T47D (cell line): ENCODE measurements around the gene JPH3.

Experiments
- DNase-seq, 2 experiments: peaks; one replicate each; pipeline versions ENCODE4 v3.0.0 to v3.0.0-alpha.2; 2011 to 2012; ENCODE audit warnings: low read depth in 1 of 2, low spot score in 1 of 2
- JUND ChIP-seq: IDR thresholded peaks from 2 replicates; pipeline ENCODE4 v1.6.1; 2012; ENCODE audit warnings: low read depth
- in situ Hi-C: cut with HindIII; loops from 2 replicates; pipeline ENCODE4 v1.10.0; 2016; ENCODE audit warnings: low sequenced_read_pairs, low pct_unique_long_range_greater_than_20kb

JPH3 gene

DNA sequence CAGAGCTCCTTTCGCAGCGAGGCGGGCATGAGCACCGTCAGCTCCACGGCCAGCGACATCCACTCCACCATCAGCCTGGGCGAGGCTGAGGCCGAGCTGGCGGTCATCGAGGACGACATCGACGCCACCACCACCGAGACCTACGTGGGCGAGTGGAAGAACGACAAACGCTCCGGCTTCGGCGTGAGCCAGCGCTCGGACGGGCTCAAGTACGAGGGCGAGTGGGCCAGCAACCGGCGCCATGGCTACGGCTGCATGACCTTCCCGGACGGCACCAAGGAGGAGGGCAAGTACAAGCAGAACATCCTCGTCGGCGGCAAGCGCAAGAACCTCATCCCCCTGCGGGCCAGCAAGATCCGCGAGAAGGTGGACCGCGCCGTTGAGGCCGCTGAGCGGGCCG lies 42.3 kb downstream of the JPH3 start:
- in situ Hi-C loops = no loop called here
- DNase-seq = no peak
- TF ChIP-seq JUND = no peak

DNA sequence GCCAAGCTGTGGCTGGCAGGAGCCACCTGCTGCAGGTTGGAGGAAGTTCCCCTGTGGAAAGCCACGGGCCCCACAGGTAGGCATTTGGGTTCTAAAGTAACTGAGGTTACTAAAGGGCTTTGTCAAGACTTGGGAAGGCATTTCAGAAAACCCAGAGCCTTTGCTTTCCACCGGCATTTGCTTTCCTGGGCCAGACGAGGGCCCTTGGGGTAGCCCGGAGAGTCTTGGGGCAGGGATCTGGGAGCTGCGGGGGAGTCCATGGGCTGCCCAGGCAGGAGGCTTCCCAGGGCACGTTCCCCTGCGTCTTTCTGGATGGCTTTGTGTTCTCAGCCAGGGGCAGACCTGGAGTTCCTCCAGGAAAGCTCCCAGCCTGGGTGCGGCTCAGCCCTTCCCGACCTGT lies 43.5 kb downstream of the JPH3 start:
- in situ Hi-C loops = no loop called here
- no peak for TF ChIP-seq JUND
- no peak for DNase-seq

GRCh38 chr16:87647431-87648185 lies 45.3 kb downstream of the JPH3 start:
- in situ Hi-C loops = no loop called here

DNA sequence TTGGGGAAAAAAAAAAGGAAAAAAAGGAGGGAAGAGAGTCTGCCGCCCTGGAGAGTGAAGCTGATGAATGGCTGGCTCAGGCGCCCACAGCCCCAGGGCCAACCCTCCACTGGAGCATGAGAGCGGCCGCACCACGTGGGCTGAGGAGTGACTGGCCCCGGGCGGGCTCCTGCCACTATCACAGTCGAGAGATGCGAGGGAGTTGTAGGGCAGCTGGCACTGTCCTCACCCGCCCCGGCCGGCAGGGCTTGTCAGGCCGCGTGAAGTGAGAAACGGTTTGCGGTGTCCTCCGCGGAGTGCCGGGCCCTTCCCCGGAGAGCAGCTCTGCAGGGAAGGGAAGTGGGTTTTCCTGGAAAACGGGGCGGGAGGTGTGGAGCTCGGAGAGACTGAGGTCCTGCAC lies 45.9 kb downstream of the JPH3 start:
- no peak for DNase-seq
- TF ChIP-seq JUND = no peak
- in situ Hi-C loops = no loop called here

More at GRCh38 chr16:87647431-87648185, 45.3 kb downstream of the JPH3 start:
- no peak for DNase-seq
- TF ChIP-seq JUND = no peak

- in situ Hi-C loops = no loop called here
- DNase-seq = no peak
- TF ChIP-seq JUND = no peak
Observed at GRCh38 chr16:87648698-87649487, 46.6 kb downstream of the JPH3 start.

GRCh38 chr16:87652386-87652785 lies 50.1 kb downstream of the JPH3 start:
- in situ Hi-C loops = no loop called here
- TF ChIP-seq JUND = no peak
- no peak for DNase-seq

- in situ Hi-C loops = no loop called here
- TF ChIP-seq JUND = no peak
- DNase-seq = no peak
Observed at GRCh38 chr16:87652799-87653198, 50.5 kb downstream of the JPH3 start.

DNA sequence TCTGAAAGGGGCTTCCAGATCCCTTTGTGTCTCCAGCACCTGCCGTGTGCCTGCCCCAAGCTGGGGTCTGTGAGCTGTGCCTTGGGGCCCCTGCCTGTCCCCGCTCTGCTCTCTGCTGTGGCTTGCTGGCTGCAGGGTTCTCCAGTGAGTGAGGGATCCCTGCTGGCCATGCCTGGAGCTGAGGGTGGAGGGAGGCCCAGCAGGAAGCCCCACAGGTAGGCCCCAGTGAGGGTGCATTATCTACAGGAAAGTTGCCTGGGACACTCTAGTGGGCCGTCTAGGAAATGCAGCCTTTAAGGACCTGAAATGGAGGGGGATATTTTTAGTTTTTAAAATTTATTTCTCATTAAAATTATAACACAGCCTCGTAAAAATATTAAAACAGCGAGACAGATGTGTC lies 50.9 kb downstream of the JPH3 start:
- DNase-seq = peak; percentile 20 to 52
- in situ Hi-C loops = no loop called here
- TF ChIP-seq JUND = no peak

GRCh38 chr16:87654826-87655225 lies 52.5 kb downstream of the JPH3 start:
- in situ Hi-C loops = no loop called here
- no peak for TF ChIP-seq JUND
- DNase-seq = no peak

DNA sequence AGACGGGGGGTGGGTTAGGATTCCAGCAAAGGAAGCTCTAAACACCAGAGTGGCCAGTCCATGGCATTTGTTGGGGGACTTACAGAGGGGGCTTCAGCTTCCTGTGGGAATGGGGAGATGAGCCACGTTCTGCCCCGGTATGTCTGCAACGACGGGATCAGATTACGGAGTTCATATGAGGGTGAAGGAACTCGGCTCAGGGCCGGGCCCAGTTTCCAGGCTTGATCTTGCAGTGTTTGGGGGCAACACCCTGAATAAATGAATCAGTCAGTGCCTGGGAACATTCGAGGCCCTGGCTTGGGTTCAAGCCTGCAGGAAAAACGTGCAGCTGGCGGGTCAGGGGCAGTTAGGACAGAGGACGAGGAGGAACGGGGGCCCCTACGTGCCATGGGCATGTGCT lies 54.0 kb downstream of the JPH3 start:
- in situ Hi-C loops = no loop called here
- no peak for TF ChIP-seq JUND
- DNase-seq = no peak

DNA sequence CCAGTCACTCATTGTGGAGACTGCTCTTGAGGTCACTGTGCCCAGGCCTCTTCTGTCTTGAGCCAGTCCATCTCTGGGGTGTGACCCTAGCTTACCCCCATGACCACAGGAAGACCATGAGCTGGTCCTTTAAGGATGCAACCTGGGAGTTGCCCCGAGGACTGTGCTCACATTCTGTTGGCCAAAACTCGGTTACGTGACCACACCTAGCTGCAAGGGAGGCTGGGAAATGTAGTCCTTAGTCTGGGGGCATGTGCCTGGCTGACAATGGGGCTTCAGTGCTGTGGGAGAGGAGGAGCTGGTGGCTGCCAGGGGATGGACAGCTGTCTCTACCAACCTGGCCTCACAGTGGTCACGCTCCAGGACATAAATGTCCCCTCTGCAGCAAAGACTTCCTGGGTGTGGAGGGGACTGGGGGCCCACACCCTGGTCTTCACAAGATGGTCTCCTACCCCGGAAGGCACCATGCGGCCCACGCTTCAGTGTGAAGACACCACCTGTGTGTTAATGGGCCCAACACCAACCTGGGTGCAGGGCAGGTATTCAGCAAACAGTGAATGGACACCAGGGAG lies 55.4 kb downstream of the JPH3 start:
- peak; percentile 63 to 85 for DNase-seq
- no peak for TF ChIP-seq JUND
- in situ Hi-C loops = no loop called here

- TF ChIP-seq JUND = no peak
- in situ Hi-C loops = no loop called here
- no peak for DNase-seq
Observed at GRCh38 chr16:87658564-87659225, 56.4 kb downstream of the JPH3 start.
